ENCODE measurements around the gene DOCK1.

Gene DOCK1

DNA sequence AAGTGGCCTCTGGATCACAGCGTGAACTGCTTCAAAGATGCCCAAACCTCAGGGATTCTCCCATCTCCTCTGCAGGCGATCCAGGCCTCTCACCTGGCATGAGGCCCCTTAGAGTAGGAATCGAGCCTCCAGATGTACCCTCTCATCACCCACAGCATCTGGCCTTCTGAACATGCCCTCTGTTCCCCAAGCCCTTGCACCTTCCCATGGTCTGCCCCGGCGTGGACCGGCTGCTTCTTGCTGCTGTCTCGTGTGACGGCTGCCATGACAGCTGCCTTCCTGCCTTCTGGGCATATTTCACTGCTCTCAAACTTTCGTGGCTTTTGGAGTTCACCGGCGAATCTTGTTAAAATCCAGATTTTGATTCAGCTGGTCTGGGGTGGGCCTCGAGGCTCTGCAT is 486.6 kb downstream of the DOCK1 start:
- TF ChIP-seq CTCF (IDR thresholded peaks at IDR 0.05; ENCODE audit: low read depth, low read length, missing control alignments) = no peak
- no peak overlapping the region for H3K4me3 ChIP-seq (ENCODE audit: low read depth, low read length)
- no peak for DNase-seq (ENCODE audit: low read depth)

DNA sequence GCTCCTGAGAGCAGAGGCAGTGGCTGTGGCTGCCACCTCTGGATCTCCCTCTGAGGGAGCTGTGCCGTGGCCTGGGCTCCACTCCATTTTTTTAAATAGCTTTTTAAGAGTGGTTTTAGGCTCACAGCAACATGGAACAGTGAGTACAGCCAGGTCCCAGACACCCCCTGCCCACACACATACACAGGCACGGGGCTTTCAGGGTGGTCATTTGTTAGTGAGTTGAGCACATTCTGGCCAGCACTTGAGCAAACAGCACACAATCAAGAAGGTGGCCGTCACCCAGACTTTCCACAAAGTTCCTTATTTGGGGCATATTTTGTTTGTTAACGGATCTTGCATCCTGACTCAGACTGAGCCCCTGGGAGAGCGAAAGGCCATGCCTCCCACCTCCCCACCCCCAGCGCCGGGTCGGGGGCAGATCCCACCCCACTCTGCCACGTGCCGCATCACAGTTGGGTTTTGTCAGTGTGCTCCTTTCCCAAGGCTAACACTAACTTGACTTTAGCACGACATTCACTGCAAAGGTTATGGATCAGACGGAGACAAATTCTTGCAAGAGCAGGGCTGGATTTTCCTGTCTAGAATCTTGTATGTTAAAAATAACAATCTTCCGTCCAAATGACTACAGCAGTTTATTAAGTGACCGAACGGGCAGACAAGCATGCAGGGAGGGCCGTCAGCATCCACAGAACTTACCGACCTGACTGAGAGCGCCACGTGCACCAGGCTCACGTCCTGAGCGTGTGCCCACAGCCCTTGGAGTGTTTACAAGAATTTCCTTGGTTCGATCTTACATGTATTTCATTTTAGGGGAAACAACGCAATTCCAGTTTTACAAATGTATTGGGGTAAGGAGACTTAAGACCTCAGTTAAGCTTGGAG is 487.4 kb downstream of the DOCK1 start:
- H3K4me3 ChIP-seq (ENCODE audit: low read depth, low read length) = no peak overlapping the region
- no peak for TF ChIP-seq CTCF (IDR thresholded peaks at IDR 0.05; ENCODE audit: low read depth, low read length, missing control alignments)
- DNase-seq (ENCODE audit: low read depth) = no peak

DNA sequence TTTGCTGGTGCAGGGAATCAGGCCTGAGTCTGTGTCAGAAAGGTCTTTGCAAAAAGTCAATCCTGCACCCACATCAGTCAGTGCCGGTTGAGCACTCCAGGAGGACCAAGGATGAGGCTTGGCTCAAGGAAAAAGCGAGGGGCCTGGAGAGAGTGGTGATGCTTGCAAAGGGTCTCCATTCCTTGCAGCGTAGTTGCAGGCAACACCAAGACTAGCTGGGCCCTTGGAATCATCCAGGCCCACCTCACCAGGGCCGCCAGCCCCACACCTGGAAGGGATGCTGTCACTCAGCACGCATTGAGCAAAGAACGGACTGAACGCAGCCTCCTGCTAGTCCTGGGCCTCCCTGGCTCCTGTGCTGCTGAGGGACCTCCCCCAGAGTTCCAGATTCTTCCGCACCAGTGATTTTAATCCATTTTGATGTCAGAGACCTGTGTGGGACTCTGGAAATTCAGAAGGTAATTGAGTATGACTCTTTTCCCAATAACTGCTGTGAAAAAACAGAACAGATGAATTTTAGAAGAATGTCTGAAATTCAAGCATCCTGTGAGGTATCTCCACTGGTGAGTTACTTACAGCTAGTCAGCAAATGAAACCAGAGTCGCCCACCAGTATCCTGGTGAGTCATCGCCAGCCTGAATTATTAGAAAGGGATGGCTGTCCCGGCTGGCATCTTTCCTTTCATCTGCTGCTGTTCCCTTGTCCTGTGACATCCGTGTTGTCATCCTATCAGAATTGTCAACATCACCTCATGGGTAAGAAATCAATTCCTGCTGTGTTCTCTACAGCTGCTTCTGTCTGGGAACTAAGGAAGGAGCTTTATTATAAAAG is 493.1 kb downstream of the DOCK1 start:
- H3K4me3 ChIP-seq (ENCODE audit: low read depth, low read length) = no peak overlapping the region
- TF ChIP-seq CTCF (IDR thresholded peaks at IDR 0.05; ENCODE audit: low read depth, low read length, missing control alignments) = no peak
- DNase-seq (ENCODE audit: low read depth) = no peak

GRCh38 chr10:127398971-127399365 is 493.7 kb downstream of the DOCK1 start:
- H3K4me3 ChIP-seq (ENCODE audit: low read depth, low read length) = no peak overlapping the region
- TF ChIP-seq CTCF (IDR thresholded peaks at IDR 0.05; ENCODE audit: low read depth, low read length, missing control alignments) = no peak
- DNase-seq (ENCODE audit: low read depth) = no peak

- no peak overlapping the region for H3K4me3 ChIP-seq (ENCODE audit: low read depth, low read length)
- no peak for DNase-seq (ENCODE audit: low read depth)
- TF ChIP-seq CTCF (IDR thresholded peaks at IDR 0.05; ENCODE audit: low read depth, low read length, missing control alignments) = no peak
Measured at GRCh38 chr10:127399668-127400067, 494.4 kb downstream of the DOCK1 start.

DNA sequence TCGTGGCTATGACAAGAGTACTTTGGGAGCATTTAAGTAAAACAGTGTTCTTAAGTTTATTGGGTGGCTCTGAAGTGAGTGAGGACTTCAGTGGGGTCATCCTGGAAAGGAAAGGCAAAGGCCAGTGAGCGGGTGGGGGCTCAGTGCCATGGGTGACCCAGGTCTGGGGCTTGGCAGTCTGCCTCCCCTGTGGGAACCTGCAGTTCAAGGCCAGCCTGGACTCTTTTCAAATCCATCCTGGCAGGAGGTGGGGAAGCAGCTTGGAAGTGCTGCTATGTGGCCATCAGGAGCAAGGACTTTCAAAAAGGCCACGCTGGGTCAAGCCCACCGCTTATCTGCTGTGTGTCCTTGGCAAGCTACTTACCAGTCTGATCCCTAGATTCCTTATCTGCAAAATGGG is 495.0 kb downstream of the DOCK1 start:
- no peak for DNase-seq (ENCODE audit: low read depth)
- TF ChIP-seq CTCF (IDR thresholded peaks at IDR 0.05; ENCODE audit: low read depth, low read length, missing control alignments) = no peak
- H3K4me3 ChIP-seq (ENCODE audit: low read depth, low read length) = no peak overlapping the region
